ENCODE measurements around the gene HLA-DPB1.
"Not testable (repeated sequence)": the region's sequence is repeated elsewhere in the genome, so short reads cannot be mapped to it uniquely, and the experiment has no call there.

HLA-DPB1 gene

DNA sequence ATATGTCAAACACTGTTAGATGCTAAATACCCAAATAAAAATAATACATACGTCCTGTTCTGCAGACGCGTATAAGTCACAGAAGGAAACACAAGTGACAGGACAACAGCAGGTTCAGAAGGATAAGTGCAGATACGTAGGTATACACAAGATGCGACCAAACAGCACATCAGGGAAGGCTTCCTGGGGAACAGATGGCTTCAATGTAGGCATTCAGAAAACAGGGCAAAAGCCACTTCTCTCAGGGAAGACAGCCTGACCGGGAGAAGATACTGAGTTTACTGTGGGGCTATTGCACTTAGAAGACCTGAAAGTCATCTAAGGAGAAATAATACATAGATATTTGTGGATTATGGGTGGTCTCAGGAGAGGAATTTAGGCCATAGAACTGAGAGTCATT, 4.2 kb upstream of the HLA-DPB1 start:
- no peak for DNase-seq

DNA sequence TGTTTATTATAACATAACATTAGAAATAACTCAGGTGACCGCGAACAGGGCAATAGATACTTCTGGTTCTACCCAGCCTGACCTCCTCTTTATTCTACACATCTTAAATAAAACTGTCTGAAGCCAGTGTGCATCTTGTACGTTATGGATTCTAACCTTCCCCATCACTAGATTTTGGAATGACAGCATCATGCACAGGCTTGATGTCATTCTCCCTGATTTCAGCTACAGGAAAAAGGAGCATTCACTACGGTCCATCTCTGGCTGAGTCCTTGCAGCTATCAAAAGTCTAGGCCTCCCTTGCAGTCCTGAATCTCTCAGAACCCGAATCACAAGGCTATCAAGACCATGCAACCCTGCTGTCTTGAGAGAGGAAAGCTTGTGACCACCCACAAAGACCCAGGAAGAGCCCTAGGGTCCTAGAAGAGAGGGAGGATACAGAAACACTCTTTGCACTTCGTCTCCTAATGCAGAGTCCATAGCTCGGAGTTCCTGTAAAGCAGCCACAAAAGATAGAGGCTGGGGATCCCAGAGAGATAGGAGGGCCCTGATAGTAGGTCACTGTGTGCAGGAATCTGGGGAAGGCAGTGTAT, 3.2 kb upstream of the HLA-DPB1 start:
- no peak for DNase-seq

DNA sequence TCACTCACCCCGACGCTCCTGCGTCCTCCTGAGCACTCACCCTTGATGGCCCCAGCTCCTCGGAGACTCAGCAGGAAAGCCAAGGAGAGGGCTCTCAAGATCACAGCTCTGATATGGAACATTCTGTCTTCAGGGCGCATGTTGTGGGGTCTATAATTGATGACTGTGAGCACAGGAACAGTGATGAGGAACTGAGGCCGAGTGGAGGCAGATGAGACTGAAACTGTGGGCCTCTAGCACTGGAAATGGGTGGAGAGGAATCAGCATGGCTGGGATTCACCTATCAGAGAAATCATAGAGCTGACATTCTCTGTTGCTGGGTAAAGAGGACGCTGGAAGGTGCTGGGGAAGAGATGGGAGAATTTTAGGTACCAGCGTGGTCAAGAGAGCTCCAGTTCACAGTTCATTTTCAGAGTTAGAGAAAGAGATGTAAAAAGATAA, 2.3 kb upstream of the HLA-DPB1 start, which contains the start of gene HLA-DPA1:
TSS of gene HLA-DPA1 (minus strand) at position 219 of the 441 bp plus-strand sequence.
- no peak for DNase-seq

DNA sequence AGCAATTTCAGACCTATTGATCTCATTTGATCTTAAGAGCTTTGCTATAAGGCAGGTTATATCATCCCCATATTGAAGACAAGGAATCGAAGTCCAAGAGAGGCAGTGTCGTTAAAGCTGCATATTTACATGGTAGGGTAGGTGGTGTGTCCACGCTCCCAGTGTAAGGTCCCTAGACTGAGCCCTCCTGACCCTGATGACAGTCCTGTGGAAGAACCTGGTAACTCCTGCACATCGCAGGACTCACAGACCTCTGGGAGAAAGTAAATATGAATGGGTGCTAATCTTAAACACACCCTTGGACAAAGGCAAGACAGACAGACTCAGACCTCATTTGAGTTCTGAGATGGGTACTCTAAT, 602 bp upstream of the HLA-DPB1 start:
- no peak for DNase-seq

DNA sequence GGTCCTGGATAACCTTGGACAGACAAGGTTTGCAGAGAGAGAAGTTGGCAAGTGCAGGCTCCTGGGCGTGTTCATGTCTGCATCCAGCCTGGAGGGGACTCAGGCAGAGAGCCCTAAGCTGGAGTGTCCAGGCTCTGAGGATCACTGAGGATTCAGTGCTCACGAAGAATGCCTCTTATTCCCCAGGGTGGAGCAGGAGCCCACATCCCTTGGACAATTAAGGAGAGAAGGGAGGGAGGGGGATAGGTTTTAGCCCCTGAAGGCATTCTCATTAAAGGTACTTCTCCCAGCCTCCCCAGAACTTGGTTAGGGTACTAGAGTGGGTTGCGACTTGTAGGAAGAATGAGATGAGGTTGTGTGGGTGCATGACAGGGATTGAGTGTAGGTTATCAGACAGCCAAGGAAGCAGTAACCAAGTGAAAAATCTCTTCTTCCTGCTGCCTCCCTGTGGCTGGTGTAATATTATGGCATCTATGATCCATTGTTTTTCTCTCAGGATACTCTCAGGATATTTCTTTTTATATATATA, 680 bp downstream of the HLA-DPB1 start:
- DNase-seq, result no peak

DNA sequence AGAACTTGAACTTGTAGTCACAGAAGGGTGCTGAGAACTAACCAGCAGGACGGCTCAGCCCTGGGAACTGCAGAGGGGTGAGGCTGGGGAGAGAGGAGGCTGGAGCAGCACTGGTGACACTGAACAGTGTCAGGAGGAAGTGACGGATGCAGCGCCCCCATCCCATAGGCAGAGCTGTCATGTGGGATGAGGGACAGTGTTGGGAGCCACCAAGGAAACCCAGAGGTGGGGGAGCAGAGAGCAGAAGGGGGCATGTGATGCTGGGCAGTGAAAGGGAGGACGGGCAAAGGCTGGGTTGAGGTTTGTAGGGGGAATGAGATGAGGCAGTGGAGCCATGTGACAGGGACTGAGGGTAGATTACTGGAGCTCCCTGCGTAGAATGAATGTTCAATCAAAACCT, 2.1 kb downstream of the HLA-DPB1 start:
- no peak for DNase-seq

DNA sequence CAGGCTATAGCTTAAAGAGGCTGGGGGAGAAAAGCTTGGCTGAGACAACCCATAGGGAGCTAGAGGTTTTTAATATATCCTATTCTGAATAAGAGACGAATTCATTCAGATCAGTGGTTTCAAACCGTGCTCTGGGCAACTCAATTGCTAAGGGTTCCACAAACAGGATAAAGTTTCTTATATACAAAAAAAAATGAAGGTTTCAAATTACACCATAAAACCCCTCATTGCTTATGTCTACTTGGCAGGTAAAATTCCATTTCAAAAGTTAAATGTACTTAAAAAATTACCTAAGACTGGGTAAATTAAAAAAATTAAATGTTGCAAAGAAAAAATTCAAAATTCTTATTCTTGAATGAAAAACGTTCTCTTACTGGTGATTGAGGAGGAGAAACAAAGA, 2.7 kb downstream of the HLA-DPB1 start:
- no peak for DNase-seq

DNA sequence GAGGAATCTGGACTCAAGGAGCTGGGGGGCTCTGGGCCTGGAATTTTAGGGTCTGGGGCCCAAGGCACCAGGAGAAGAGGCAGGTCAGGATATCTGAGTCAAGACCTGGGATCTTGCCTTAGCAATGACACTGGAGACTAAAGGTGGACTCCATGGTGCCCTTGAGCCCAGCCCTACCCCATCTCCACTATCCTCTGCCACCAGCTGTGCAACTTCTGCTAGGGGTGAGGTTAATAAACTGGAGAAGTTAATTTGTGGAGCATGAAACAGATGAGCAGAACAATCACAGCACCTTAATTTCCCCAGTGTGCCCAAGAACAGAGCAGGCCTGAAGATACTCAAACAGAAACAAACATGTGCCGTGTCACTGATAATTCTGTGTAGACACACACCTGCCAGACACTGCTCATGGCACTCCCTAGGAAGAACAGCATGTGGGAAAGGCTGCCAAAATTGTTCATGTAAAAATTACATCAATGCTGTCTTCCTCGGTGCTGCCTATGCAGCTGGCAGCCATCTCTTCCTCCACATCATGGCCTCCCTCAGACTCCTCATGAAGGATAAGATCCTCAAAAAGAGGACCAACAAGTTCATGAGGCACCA, 3.2 kb downstream of the HLA-DPB1 start:
- no peak for DNase-seq

DNA sequence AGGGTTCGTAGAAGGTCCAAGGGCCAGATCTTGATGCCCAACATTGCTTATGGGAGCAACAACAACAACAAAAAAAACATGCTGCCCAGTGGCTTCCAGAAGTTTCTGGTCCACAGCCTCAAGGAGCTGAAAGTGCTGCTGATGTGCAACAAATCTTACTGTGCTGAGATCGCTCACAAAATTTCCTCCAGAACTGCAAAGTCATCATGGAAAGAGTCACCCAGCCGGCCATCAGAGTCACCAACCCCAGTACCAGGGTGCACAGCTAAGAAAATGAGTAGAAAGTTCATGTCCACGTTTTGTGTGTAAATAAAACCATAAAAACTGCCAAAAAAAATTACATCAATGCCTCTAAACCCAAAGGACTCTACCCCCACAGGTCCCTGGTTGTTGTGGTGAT, 3.8 kb downstream of the HLA-DPB1 start:
- no peak for DNase-seq

DNA sequence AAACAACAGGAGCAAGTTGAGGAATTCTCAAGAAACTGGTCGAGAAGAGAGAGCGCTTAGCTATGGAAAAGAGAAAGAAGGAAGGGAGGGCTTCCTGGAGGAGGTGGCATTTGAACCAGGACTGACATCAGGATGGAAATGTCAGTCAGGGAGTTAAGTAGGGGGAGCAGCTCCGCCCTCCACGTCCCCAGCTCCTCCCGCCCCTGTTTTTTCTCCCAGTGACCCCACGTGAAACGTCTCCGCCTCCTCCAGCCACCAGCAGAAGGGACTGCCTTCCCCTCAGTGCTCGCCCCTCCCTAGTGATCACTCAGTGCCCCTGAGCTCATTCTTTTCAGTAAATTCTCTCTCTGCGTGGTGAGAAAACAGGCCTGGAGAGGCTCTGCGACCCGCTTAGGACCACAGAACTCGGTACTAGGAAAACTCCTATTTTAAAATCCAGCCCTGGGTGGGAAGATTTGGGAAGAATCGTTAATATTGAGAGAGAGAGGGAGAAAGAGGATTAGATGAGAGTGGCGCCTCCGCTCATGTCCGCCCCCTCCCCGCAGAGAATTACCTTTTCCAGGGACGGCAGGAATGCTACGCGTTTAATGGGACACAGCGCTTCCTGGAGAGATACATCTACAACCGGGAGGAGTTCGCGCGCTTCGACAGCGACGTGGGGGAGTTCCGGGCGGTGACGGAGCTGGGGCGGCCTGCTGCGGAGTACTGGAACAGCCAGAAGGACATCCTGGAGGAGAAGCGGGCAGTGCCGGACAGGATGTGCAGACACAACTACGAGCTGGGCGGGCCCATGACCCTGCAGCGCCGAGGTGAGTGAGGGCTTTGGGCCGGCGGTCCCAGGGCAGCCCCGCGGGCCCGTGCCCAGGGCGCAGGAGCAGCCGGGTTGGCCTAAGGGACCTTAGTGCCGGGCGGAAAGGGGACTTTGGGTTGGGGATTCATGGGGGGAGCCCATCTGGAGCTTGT, 4.6 kb downstream of the HLA-DPB1 start:
- DNase-seq, result no peak

DNA sequence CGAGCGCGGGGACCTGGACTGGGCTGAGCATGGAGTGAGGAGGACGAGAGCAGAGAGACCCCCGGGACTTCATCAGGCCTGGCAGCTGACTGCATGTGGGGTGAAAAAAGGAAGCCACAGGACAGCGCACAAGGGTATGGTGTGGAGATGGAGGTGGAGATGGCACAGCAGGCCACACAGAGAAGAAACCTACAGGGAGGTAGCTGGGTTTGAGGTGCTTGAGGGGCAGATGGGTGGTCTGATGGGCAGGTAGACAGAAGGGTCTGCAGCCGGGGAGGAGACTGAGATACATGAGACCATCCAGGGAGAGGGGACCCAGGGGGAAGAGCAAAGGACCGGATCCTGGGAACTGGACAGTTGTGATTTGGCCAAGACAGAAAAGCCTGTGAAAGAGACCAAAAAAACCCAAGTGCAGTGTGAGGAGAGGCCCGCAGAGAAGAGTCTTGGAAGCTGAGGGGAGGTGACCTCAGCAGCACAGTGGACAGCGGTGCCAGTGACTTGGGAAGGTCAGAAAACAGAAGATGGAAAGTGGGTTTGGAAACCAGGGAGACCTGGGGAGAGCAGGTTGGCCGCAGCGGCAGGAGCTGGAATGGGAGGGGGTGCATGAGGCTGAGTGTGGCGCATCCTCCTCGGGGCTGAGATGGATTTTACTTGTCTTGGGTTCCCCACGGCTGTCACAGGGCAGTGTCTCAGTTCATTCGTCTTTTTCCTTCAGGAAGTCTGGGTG, 5.5 kb downstream of the HLA-DPB1 start:
- no peak for DNase-seq

DNA sequence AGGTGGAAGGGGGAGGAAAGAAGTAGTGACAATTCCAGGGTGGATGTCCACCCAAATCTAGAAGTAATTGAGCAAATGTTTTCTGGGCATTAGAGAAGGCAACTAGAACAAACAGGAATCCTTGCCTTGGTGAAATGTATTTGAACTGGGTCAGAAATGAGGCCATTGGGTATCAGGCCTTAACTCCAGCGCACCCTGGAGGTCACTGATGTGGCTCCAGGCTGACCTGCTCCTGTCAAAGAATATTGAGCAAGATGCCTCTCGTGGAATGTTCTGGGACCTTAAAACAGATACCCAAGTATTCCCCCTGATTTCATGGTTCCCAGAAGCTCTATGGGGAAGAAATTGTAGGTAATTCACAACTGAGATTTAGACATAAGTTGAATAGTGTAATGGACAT, 6.9 kb downstream of the HLA-DPB1 start:
- DNase-seq, result no peak

DNA sequence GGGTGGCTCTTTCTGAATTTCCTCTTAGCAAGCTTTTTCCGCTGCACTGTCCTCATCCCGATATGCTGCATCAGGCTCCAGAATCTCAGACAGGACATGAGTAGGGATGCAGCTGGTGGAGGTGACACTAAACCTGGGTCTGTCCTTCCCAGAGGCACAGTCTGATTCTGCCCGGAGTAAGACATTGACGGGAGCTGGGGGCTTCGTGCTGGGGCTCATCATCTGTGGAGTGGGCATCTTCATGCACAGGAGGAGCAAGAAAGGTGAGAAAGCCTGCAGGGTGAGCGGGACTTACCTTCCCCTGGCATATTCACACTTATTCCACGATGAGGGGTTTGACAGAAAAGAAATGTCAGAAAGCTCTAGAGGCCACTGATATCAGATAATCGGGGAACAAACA, 9.8 kb downstream of the HLA-DPB1 start:
- no peak for DNase-seq

DNA sequence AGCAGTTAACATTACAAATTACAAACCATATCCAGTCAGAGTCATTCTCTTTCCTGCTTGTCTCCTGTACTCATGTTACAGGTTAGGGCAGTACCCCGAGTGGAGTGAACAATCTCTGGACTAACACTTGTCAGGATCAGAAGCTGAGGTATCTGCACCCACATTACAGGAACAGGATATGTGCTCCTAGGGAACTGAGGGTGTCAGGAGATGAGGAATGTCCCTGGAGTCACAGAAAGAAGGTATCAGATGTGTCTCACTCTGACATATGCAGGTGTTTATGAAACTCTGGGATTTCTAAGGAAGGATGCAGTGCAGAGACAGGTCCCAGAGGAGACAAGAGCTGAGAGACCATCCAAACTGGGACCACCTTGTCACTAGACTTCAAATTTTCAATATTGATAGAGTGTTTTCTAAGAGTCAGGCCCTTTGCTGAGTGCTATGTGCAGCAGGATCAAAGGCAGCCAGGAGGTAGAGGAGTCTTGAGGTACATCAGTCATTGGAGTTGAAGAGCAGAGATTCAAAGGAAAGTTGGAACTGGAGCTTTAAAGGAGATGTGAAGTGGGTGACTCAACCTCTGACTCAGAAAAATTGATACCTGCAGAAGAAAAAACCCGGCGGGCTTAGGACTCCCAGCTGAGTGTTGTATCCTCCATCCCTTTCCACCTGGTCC, 12.6 kb downstream of the HLA-DPB1 start:
- no peak for DNase-seq

DNA sequence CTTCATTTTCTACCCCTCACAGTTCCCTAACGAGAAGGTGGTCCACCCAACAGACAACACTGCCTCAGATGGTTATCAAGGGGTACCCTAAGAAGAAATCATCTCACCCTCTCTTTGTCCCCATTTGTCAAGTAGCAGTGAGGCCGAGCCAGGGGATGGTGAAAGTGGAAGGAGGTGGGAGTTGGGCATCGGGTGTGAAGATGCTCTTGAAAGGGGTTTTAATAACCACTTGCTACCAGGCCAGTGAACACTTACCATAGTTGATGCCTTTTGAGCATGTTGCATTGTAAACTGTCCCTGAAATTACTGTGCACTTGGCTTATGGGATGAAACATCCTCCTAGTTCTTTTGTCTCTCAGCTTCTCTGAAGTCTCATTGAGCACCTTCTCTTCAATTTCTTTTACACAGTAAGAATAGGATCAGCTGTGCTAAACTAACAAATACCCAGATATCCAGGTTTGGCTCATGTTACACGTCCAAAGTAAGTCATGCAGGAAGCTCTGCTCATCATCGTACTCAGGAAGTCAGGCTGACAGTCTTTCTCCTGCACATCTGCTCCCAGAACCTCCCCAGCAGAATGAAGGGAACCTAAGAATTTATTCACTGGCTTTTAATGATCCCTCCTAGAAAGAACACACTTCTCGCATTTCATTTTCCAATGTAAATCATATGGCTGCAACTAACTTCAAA, 13.3 kb downstream of the HLA-DPB1 start:
- no peak for DNase-seq

DNA sequence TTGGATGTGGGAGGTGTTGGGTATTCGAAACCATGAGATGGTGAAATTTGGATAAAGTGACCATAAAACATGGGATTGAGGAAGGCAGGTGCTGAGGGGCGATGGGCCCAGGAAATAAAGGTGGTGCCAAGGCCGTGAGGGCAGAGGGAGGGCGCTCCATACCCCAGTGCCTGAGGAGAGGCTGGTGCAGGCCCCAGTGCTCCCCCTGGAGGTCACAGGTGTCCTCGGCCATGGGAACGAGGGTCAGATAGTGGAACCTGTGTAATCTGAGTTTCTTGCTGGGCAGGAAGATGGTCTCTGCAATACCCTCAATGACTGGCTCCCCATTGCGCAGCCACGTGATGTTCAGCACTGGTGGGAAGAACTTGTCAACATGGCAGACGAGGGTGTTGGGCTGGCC, 16.2 kb downstream of the HLA-DPB1 start:
- DNase-seq, result peak; percentile 25

DNA sequence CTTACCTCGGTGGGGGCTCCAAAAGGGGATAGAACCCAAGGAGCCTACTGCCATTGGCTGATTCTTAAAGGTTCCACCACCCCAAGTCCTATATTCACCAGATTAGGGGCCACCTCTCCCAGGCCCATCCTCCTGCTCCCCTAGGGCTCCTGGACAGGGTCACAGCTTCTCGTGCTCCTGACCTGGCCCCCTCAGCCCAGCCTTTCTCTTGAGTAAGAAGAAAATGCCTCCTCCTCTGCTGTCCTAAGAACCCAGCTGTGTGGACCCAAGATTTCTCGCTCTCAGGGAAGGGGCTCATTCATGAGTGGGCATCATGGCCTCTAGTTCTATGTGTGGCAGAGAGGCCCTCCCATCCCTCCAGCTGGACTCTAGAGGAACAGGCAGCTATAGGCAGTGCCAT, 16.6 kb downstream of the HLA-DPB1 start:
- no peak for DNase-seq

DNA sequence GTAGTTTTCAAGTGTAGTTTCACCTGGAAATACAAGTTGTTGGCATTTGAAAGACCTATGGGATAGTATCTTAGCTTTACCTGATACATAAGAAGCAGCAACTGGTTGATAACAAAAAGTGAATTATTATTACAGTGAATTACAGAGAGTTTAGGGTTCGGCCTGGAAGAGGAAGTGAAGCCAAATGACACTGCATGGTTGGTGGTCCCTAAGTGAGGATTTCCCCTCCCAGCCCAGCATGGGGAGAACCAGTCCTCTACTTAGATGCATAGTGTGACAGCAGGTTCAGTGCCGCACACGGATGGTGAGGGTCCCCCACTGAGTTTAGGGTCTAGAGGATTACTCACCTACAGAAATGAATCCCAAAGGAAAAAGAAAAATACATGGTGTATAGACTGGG, 18.1 kb downstream of the HLA-DPB1 start:
- DNase-seq, result no peak

DNA sequence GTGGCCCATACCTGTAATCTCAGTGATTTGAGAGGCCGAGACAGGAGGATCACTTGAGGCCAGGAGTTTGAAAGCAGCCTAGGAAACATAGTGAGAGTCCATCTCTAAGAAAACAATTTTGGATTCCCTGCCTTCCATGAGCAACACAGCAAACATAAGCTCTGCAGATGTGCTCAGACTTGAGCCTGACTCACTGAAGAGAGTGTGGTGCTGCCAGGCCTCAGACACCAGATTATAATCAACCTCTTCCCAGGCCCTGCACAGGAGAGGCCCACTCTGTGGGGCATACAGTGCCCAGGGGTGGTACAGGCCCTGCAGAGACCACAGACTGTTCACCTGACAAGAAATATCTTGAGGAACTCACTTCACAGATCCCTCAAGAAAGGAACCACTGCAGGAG, 19.9 kb downstream of the HLA-DPB1 start:
- no peak for DNase-seq

DNA sequence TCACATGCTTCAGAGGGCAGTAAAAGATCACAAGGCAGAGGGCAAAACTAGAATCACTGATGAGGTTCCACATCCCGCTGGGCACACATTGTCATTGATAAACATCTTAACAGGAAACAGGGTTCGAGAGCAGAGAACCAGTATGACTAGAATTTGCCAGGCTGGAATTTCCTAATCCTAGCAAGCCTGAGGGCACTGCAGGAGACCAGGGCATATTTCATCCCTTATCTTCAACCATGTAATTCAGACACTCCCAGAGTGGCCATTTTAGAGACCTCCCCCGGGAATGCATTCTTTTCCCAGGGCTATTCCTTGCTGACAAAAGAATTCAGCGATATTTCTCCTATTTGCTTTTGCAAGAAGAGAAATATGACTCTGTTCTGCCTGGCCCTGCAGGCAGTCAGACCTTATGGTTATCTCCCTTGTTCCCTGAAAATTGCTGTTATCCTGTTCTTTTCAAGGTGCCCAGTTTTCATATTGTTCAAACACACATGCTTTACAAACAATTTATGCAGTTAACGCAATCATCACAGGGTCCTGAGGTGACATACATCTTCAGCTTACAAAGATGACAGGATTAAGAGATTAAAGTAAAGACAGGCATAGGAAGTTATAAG, 25.4 kb downstream of the HLA-DPB1 start:
- DNase-seq, result not testable (repeated sequence)

DNA sequence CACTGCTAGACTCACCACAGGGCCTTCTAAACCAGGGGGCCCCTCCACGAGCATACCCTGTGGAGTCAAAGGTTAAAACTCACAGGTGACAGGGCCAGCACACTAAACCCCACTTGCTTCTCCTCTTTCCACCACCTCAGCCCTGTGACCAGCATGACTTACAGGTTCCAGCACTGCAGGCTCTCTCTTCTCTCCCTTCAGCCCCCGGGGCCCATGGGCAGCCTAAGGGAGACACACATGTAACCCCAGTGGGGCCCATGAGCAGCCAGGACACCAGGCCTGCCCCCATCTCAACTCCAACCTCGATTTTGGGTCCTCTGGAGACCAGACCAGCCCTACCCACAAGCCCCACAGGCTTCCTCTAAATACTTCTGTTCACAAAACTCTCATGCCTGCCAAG, 28.0 kb downstream of the HLA-DPB1 start:
- no peak for DNase-seq

Data from effector CD8-positive, alpha-beta T cell (primary cell).